HG02759 (cell line): ENCODE data around the gene ABLIM2.

ENCODE experiments used
- ATAC-seq: cut with Tn5 transposase; IDR thresholded peaks from one replicate; pipeline ENCODE4 v1.9.1; 2021; ENCODE audit warnings: mild to moderate bottlenecking, moderate library complexity; ENCODE audit not compliant: unreplicated experiment

Gene ABLIM2

GRCh38 chr4:7970361-7970946 lies 188.2 kb downstream of the ABLIM2 start:
- peak; percentile 15 for ATAC-seq

- ATAC-seq, result no peak
Measured at GRCh38 chr4:7968262-7968896, 190.2 kb downstream of the ABLIM2 start.

DNA sequence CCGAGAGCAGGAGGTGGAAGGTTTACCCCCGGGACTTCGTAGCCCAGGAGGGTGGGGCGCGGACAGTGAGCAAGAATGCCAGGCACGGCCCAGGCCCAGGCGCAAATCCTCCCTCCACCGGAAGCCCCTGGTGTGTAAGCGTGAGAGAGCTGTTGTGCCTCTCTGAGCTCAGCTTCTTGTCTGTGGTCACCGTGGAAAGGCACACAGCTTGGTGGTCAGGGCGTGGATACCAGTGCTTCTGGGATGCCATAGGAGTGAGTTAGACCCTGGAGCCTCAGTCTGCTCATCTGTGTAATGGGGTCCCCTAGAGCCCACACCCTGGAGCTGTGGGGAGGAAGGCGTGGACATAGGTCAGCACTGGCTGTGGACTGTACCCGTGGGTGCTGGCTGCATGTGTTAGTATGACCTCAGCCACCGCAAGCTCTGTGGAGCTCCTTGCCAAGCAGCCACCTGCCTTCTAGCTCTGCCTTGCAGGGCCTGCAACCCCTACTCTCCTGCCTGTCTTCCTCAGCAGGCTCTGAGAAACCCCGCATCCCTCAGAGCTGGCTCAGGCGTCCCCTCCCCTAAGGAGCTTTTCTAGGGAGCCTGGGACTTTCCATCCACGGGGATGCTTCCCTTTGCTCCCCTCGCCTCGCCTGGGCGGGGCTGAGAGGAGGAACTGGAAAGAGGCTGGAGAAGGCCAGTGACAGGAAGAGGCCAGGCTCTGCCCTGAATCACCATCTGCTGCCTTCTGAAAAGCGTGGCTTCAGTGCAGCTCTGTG lies 190.9 kb downstream of the ABLIM2 start:
- ATAC-seq, result no peak

DNA sequence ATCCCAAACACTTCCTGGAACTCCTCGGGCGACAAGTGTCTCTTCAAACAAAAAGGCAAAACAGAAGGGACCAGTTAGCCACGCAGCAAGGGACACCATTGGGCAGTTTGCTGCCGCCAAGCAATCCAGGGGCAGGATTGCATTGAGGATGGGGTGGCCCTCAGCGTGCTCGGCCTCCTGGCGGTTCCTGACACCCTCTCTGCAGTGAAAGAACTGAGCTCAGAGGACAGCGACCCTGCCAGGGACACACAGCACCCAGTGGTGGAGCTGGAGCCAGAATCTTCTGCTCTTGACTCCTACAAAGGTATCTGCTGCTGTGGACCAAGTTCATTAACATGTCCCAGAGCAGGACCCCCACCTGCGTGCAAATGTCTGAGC lies 191.6 kb downstream of the ABLIM2 start:
- ATAC-seq, result no peak

DNA sequence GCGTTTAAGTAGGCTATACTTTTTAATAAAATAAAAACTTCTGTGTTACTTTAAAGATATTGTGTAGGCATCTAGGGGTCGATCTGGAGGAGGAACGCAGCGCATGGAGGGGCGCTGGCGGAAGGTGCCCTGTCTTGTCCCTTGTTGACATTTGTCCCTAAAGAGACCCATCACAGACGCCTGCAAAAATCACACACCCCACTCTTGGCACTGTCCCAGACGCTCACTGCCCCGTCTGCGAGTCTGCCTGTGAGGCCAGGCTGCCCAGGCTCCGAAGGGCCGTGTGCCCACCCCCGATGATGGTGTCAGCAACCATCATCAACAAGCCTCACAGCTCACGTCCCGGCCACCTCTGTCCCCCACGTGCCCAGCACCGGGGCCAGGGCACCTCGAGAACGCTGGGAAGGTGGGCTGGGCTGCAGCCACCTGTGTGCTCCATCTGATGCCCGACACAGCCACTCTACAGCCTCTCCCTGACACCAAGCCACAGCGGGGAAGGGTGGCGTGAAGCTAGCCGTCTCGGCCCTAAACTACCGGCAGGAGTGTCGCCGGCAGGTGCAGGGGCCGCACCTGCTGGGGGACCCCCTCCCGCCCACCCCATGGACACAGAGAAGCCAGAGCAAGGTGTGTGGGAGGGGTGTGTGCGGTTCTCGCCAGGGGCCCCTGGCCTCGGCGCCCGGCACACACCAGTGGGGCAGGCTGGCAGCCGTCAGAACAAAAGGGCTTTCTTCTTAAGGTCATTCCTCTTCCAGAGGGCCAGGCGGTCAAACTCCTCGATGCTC lies 192.1 kb downstream of the ABLIM2 start:
- ATAC-seq, result no peak

- ATAC-seq, result no peak
Measured at GRCh38 chr4:7964890-7965662, 193.5 kb downstream of the ABLIM2 start.

DNA sequence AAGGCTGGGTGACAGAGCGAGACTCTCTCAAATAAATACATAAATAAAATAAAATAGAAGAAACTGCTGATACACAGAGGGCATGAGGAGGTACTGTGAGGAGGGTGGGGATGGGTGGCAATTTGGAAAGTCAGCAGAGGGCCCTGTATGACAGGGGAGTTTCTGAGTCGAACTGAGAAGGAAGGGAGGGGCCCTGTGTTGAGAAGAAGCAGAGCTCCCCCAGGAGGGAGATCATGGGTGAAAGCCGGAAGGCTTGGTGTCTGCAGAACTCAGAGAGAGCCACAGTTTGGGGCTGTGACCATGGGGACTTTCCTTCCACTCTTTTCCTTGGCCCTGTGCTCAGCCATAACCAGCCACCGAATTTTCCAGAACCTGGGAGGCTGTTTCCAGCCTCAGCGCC lies 194.2 kb downstream of the ABLIM2 start:
- no peak for ATAC-seq

DNA sequence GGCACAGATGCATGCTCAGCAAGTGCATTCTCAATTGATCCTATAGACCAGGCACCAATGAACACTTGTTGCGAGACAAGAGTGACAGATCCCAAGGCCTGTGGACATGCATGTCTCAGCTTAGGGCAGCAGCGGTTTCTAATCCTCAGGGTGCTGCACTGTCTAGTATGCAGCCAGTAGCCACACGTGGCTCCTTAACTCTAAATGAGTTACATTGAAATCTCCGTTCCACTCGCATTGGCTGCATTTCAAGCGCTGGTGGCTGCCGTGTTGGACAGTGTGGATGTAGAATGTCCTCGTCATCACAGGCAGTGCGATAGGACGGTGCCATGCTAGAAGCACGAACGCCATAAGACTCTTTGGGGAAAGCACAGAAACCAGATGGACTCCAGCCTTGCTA lies 194.9 kb downstream of the ABLIM2 start:
- ATAC-seq, result no peak

GRCh38 chr4:7962609-7963508 lies 195.8 kb downstream of the ABLIM2 start:
- no peak for ATAC-seq

- ATAC-seq, result peak; percentile 69
Measured at GRCh38 chr4:7960790-7961655, 197.6 kb downstream of the ABLIM2 start.

- no peak for ATAC-seq
Measured at GRCh38 chr4:7960017-7960789, 198.4 kb downstream of the ABLIM2 start.

- ATAC-seq, result no peak
Measured at GRCh38 chr4:7959078-7959477, 199.5 kb downstream of the ABLIM2 start.

DNA sequence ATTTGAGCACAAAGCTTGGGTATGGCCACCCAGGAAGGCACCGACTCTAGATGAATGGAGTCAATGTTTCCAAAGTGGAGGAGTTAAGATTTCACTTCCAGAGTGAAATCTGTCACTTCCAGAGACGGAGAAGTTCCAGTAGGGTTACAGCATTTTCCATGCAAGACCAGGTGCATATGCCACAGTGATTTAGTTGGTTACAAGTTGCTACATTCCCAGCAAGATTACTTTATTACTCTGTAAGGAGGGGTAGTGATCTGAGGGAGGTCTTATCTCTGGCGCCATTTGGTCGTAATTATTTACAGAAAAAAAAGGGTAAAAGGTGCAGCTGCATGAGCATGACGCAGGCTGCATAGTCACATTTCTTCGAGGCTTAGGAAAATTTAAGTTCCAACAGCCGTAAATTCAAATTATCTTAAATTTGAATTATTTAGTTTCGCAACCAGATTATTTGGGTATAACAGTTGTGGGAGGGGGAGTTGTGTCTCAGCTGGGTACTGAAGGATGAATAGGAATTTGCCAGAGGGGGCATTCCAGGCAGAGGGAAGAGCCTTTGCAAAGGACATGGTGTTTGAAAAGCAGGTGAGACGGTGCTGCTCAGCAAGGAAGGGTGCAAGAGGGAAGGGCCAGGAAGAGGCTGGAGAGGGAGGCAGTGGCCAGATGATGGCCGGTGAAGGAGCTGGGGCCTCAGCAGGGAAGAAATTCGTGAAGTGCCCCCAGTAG lies 201.5 kb downstream of the ABLIM2 start:
- ATAC-seq, result no peak

- ATAC-seq, result no peak
Measured at GRCh38 chr4:7956270-7956808, 202.3 kb downstream of the ABLIM2 start.

GRCh38 chr4:7955393-7955792 lies 203.2 kb downstream of the ABLIM2 start:
- ATAC-seq, result no peak

DNA sequence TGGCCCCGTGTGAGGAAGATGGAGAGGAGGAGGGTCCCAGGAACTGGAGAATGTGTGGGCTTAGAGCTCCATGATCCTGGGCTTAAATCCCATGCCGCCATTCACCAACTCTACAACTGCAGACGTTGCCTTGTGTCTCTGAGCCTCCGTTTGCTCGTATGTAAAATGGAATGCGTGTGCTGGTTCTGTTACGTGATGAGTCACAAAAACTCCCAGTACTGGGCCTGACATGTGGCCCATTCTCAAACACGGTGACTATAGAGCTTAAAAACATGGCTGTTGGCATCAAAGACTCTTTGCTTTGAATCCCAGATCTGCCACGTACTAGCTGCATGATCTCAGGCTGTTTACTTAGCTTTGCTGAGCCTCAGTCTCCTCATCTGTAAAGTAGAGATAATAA lies 206.0 kb downstream of the ABLIM2 start:
- no peak for ATAC-seq
